ENCODE results near the gene CD38.

CD38 gene

DNA sequence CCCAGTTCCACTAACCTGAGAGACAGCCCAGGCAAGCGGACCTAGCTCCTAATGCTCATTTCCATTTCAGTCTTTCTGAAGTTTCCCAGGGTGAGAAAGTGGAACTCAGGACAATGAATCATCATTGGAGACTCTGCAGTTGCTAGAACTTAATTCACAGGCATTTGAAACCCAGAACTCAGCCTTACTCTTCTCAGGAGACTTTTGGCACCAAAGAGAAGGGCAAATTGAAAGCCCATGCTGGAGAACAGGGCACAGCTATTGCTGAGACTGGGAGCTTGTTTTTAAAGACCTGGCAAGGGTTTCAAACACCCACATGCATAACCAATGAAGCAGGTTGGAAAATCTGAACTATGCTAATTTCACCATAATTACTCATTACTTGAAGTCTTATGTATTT lies 39.3 kb upstream of the CD38 start (continued):
- TF ChIP-seq, protein P1, sequence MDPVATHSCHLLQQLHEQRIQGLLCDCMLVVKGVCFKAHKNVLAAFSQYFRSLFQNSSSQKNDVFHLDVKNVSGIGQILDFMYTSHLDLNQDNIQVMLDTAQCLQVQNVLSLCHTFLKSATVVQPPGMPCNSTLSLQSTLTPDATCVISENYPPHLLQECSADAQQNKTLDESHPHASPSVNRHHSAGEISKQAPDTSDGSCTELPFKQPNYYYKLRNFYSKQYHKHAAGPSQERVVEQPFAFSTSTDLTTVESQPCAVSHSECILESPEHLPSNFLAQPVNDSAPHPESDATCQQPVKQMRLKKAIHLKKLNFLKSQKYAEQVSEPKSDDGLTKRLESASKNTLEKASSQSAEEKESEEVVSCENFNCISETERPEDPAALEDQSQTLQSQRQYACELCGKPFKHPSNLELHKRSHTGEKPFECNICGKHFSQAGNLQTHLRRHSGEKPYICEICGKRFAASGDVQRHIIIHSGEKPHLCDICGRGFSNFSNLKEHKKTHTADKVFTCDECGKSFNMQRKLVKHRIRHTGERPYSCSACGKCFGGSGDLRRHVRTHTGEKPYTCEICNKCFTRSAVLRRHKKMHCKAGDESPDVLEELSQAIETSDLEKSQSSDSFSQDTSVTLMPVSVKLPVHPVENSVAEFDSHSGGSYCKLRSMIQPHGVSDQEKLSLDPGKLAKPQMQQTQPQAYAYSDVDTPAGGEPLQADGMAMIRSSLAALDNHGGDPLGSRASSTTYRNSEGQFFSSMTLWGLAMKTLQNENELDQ (tag by site-specific recombination; IDR thresholded peaks at IDR 0.05; ENCODE audit: low read depth) = no peak
- TF ChIP-seq, protein P2, sequence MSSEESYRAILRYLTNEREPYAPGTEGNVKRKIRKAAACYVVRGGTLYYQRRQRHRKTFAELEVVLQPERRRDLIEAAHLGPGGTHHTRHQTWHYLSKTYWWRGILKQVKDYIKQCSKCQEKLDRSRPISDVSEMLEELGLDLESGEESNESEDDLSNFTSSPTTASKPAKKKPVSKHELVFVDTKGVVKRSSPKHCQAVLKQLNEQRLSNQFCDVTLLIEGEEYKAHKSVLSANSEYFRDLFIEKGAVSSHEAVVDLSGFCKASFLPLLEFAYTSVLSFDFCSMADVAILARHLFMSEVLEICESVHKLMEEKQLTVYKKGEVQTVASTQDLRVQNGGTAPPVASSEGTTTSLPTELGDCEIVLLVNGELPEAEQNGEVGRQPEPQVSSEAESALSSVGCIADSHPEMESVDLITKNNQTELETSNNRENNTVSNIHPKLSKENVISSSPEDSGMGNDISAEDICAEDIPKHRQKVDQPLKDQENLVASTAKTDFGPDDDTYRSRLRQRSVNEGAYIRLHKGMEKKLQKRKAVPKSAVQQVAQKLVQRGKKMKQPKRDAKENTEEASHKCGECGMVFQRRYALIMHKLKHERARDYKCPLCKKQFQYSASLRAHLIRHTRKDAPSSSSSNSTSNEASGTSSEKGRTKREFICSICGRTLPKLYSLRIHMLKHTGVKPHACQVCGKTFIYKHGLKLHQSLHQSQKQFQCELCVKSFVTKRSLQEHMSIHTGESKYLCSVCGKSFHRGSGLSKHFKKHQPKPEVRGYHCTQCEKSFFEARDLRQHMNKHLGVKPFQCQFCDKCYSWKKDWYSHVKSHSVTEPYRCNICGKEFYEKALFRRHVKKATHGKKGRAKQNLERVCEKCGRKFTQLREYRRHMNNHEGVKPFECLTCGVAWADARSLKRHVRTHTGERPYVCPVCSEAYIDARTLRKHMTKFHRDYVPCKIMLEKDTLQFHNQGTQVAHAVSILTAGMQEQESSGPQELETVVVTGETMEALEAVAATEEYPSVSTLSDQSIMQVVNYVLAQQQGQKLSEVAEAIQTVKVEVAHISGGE (tag by site-specific recombination; conservative IDR thresholded peaks at IDR 0.05; ENCODE audit: low read depth) = no peak
- no peak for TF ChIP-seq YY1 (tag by site-specific recombination; IDR thresholded peaks at IDR 0.05)

DNA sequence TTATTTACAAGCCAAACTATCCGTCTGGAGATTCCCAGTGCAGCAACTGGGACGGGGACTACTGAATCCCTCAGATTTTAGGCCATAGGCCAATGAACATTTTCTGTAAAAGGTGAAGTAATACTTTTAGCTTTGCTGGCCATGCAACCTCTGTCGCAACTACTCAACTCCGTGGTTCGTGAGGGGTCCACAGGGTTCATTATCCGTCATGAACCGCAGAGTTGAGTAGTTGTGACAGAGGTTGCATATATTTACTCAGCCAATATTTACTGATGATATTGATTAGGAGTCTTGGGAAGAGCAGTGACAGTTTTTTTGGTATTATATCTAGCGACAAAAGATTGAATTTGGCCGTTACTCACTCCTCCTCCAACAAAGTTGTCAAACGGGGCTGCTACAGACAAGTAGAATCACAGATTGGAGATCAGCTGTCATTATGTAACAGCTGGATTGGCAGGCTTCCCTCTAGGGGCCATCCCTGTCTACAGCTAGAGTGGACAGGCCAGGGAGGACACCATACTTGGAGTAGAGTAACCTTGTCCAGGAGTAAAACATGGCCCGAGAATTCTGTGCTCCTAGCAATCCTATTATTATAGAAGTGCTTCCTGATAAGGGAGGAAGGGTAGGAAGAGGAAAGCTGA lies 37.2 kb upstream of the CD38 start:
- H3K4me1 ChIP-seq (ENCODE audit: control insufficient read depth, insufficient read depth, low read length) = no peaks in the 10 kb centered on the region
- no peaks in the 10 kb centered on the region for H3K9me3 ChIP-seq (ENCODE audit: control insufficient read depth, insufficient read depth, low read depth, low read length)
- ChIA-PET CTCF (interaction anchor here (0.7 to 1.3 kb wide), 3 partner anchors 16 to 65 kb away, joined by 3 to 5 read pairs (median 4); no protein-coding TSS in a partner anchor), POLR2A (no interaction called here)
- H3K4me3 ChIP-seq (ENCODE audit: low read depth, low read length) = no peak overlapping the region
- H3K27ac ChIP-seq (ENCODE audit: extremely low read depth, low read depth, low read length) = no peak overlapping the region
- no peak for TF ChIP-seq ZNF239 (tag by site-specific recombination; IDR thresholded peaks at IDR 0.05)
- no peak for TF ChIP-seq ZNF169 (tag by site-specific recombination; IDR thresholded peaks at IDR 0.05)
- no peak for TF ChIP-seq KLF10 (tag by site-specific recombination; IDR thresholded peaks at IDR 0.05)
- no peak for TF ChIP-seq ZNF366 (tag by site-specific recombination; conservative IDR thresholded peaks at IDR 0.05)
- no peak for TF ChIP-seq ZNF175 (tag by site-specific recombination; IDR thresholded peaks at IDR 0.05)
- no peak for TF ChIP-seq ZNF830 (tag by site-specific recombination; IDR thresholded peaks at IDR 0.05; ENCODE audit: low read depth)
- no peak for TF ChIP-seq ZSCAN30 (tag by site-specific recombination; IDR thresholded peaks at IDR 0.05)
- TF ChIP-seq, protein P2 (tag by site-specific recombination; conservative IDR thresholded peaks at IDR 0.05; ENCODE audit: low read depth) = no peak
- TF ChIP-seq ZNF248 (tag by site-specific recombination; IDR thresholded peaks at IDR 0.05) = no peak
- TF ChIP-seq REPIN1 (tag by site-specific recombination; IDR thresholded peaks at IDR 0.05; ENCODE audit: low read depth) = no peak
- TF ChIP-seq ZNF426 (tag by site-specific recombination; IDR thresholded peaks at IDR 0.05) = no peak
- TF ChIP-seq RBAK (tag by site-specific recombination; IDR thresholded peaks at IDR 0.05) = no peak
- no peak for TF ChIP-seq ZNF560 (tag by site-specific recombination; IDR thresholded peaks at IDR 0.05; ENCODE audit: borderline replicate concordance)
- TF ChIP-seq KLF8 (tag by site-specific recombination; IDR thresholded peaks at IDR 0.05) = no peak
- TF ChIP-seq ZNF221 (tag by site-specific recombination; IDR thresholded peaks at IDR 0.05; ENCODE audit: borderline replicate concordance) = no peak
- TF ChIP-seq ZNF202 (tag by site-specific recombination; IDR thresholded peaks at IDR 0.05; ENCODE audit: borderline replicate concordance) = no peak
- no peak for TF ChIP-seq ZNF514 (tag by site-specific recombination; IDR thresholded peaks at IDR 0.05)
- no peaks in the 10 kb centered on the region for H3K36me3 ChIP-seq (ENCODE audit: control insufficient read depth in 2 of 2, insufficient read depth in 1 of 2, low read length in 2 of 2)

All from HEK293 (cell line).